GM13976 (cell line): Measurements from ENCODE around the gene SH2B2.

Experiments
- DNase-seq: peaks from one replicate; pipeline ENCODE4 v3.0.0; 2012; ENCODE audit warnings: low spot score
- CTCF ChIP-seq: IDR thresholded peaks from 2 replicates; pipeline ENCODE4 v1.5.1; 2012; ENCODE audit warnings: borderline replicate concordance, mild to moderate bottlenecking; ENCODE audit not compliant: insufficient read depth; ENCODE audit errors: extremely low read depth, missing control alignments, control extremely low read depth
- in situ Hi-C: fragments of 300-500 bp; cut with MboI; formaldehyde crosslinking; loops from one replicate; pipeline ENCODE4 v1.12.0; 2022; ENCODE audit warnings: low sequenced_read_pairs, mixed read lengths, inconsistent platforms; ENCODE audit not compliant: unreplicated experiment

SH2B2 gene

DNA sequence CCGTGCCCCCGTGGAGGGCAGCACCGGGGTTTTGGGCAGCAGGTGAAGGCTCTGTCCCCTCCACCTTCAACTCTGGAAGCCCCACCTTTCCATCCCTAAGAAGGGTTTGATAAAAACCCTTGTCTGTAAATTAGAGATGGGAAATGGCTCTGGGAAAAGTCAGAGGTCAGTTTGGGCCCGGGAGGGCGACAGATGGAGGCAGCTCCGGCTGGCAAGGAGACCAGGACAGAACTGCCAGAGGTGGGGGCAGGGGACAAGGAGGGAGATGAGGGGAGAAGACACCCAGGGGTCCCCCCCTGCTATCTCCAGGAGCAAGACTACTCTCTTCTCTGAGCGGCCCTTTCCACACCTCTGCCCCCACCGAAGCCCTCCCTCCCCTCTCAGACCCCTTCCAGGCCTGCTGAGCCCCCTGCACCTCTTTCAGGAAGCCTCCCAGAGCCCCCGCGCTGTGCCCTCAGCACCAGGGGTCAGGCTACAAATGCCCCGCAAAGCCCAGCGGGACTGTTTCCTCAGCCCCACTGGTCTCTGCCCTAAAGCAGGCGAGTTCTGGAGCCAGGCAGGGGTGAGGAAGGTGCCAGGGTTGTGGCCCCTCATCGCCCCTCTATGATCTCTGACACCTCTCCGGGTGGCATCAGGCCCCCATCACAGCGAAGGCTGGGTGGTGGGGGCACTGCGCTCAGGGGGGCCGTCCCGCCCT, 980 bp upstream of the SH2B2 start:
- TF ChIP-seq CTCF, result no peak
- no peak for DNase-seq
- in situ Hi-C loops, result loop anchor here (5.0 kb wide), 1 partner anchor 102 kb away; no protein-coding TSS in a partner anchor

DNA sequence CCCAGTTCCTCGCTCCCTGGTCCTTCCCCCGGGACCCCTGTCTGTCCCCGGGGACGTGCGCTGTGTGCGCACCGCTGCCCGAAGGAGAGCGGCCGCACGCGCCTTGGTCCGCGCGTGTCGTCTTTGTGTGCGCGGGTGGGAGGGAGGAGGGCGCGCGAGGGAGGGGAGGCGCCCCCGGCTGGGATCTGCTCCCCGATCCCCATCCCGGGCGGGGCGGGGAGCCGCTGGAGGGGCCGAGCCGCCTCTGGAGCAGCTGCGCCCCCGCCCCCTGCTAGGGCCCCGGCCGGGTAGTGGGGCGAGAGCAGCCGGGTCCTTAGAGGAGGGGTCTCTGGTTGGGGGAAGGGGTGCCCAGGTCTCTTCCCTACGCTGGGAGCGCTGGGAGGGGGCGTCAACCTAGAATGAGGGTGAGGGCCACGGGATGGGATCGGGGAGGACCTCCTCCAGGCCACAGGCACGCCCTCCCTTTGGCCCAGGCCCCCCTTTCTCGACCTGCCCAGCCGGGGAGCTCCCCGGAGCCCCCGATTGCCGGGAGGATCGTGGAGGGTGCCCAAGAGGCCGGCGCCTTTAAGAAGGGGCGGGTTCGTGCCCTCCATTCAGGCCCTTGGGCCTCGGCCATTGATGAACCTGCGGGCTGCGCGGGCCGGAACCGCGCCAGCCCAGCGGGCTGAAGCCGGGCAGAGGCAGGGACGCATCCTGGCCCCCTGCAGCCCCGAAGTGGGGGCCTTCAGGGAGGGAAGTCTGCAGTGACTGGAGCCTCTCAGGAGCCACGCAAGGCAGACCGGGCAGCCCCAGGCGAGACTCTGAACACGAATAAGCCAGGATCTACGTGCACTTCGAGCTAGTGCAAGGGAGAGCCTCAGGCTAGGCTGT, 678 bp downstream of the SH2B2 start:
- in situ Hi-C loops, result loop anchor here (5.0 kb wide), 1 partner anchor 100 kb away; no protein-coding TSS in a partner anchor
- no peak for TF ChIP-seq CTCF
- DNase-seq, result no peak

GRCh38 chr7:102287981-102288278, 1.3 kb downstream of the SH2B2 start:
- in situ Hi-C loops, result loop anchor here (5.0 kb wide), 1 partner anchor 99 kb away; no protein-coding TSS in a partner anchor
- DNase-seq, result no peak
- TF ChIP-seq CTCF, result no peak

DNA sequence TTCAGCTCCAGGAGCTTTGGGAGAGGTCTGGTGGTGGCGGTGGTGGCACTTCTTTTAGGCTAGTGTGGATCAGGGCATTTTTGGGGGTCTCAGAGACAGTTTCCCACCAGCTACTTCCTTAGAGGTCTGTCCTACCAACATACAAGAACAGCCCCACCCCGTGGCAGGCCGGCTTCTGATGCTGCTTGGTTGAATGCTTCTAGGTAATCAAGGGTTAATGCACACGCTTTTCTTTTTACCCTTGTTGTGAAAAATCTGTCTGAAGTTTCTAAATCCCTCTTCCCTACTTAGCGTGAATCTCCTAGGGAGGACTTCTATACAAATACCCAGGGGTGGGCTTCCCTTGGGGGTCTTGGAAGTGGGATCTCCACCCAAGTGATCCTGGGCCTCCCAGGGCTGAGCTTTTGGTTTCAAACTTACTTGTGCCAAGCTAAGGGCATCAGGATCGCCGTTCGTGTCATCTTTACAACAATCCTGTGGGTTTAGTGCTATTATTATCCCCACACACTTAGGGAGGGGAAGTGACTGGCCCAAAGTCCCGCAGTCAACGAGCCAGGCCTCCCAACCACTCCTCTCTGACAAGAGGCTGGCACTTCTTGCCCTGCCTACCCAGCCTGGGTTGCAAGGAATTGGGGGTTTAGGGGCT, 1.7 kb downstream of the SH2B2 start:
- in situ Hi-C loops, result loop anchor here (5.0 kb wide), 1 partner anchor 99 kb away; no protein-coding TSS in a partner anchor
- no peak for DNase-seq
- peak; percentile 33 for TF ChIP-seq CTCF

GRCh38 chr7:102289057-102289456, 2.4 kb downstream of the SH2B2 start:
- DNase-seq, result no peak
- TF ChIP-seq CTCF, result no peak
- in situ Hi-C loops, result loop anchor here (5.0 kb wide), 1 partner anchor 98 kb away; no protein-coding TSS in a partner anchor
